ENCODE data around the gene PRKG1.

The PRKG1 gene

GRCh38 chr10:51321980-51322379, 247.7 kb downstream of the PRKG1 start:
- no peak for DNase-seq (ENCODE audit: low read depth in 1 of 2, low spot score in 1 of 2)

GRCh38 chr10:51325649-51326048, 251.4 kb downstream of the PRKG1 start:
- Histone ChIP-seq H3K27ac (replicated peaks) (no peak overlapping the region), H3K4me3 (replicated peaks; ENCODE audit: insufficient read depth, low read length) (no peak overlapping the region), H3K27me3 (ENCODE audit: insufficient read depth, poor library complexity, severe bottlenecking) (no peaks in the 10 kb centered on the region)
- no peak for DNase-seq (ENCODE audit: low read depth in 1 of 2, low spot score in 1 of 2)
- no peak for TF ChIP-seq POLR2AphosphoS5 (IDR thresholded peaks at IDR 0.05; ENCODE audit: low read depth)
- no peak for TF ChIP-seq GABPA (IDR thresholded peaks at IDR 0.05; ENCODE audit: low read depth)
- TF ChIP-seq SPI1 (IDR thresholded peaks at IDR 0.05; ENCODE audit: borderline replicate concordance, low read depth): no peak
- no peak for TF ChIP-seq REST (IDR thresholded peaks at IDR 0.05; ENCODE audit: insufficient replicate concordance, low read depth)
- TF ChIP-seq CTCF (IDR thresholded peaks at IDR 0.05; ENCODE audit: insufficient read depth, low read length): no peak

More at GRCh38 chr10:51321980-51322379, 247.7 kb downstream of the PRKG1 start:
- Histone ChIP-seq H3K4me3 (replicated peaks; ENCODE audit: insufficient read depth, low read length) (no peak overlapping the region), H3K27ac (replicated peaks) (no peak overlapping the region), H3K27me3 (ENCODE audit: insufficient read depth, poor library complexity, severe bottlenecking) (no peaks in the 10 kb centered on the region)
- TF ChIP-seq REST (IDR thresholded peaks at IDR 0.05; ENCODE audit: insufficient replicate concordance, low read depth) (no peak), CTCF (IDR thresholded peaks at IDR 0.05; ENCODE audit: insufficient read depth, low read length) (no peak), POLR2AphosphoS5 (IDR thresholded peaks at IDR 0.05; ENCODE audit: low read depth) (no peak), SPI1 (IDR thresholded peaks at IDR 0.05; ENCODE audit: borderline replicate concordance, low read depth) (no peak), GABPA (IDR thresholded peaks at IDR 0.05; ENCODE audit: low read depth) (no peak)

GRCh38 chr10:51326174-51326573, 251.9 kb downstream of the PRKG1 start:
- H3K27me3 ChIP-seq (ENCODE audit: insufficient read depth, poor library complexity, severe bottlenecking): no peaks in the 10 kb centered on the region
- TF ChIP-seq REST (IDR thresholded peaks at IDR 0.05; ENCODE audit: insufficient replicate concordance, low read depth) (no peak), SPI1 (IDR thresholded peaks at IDR 0.05; ENCODE audit: borderline replicate concordance, low read depth) (no peak), GABPA (IDR thresholded peaks at IDR 0.05; ENCODE audit: low read depth) (no peak), POLR2AphosphoS5 (IDR thresholded peaks at IDR 0.05; ENCODE audit: low read depth) (no peak), CTCF (IDR thresholded peaks at IDR 0.05; ENCODE audit: insufficient read depth, low read length) (no peak)
- DNase-seq (ENCODE audit: low read depth in 1 of 2, low spot score in 1 of 2): no peak
- H3K27ac ChIP-seq (replicated peaks): no peak overlapping the region
- no peak overlapping the region for H3K4me3 ChIP-seq (replicated peaks; ENCODE audit: insufficient read depth, low read length)

All from HL-60 (cell line).